Loucy (cell line): ENCODE measurements around the gene FFAR1.

Experiments used
- EZH2phosphoT487 ChIP-seq: fragments of 200-600 bp; IDR thresholded peaks from 2 replicates; pipeline ENCODE4 v1.6.1; 2018; ENCODE audit warnings: antibody characterized with exemption, mild to moderate bottlenecking, moderate library complexity, borderline replicate concordance
- TF ChIP-seq, protein P1 (sequence below): fragments of 200-600 bp; sonication (generic); conservative IDR thresholded peaks from 2 replicates; pipeline ENCODE4 v1.5.1; 2014; ENCODE audit warnings: mild to moderate bottlenecking, antibody characterized with exemption, low read length

DNA sequence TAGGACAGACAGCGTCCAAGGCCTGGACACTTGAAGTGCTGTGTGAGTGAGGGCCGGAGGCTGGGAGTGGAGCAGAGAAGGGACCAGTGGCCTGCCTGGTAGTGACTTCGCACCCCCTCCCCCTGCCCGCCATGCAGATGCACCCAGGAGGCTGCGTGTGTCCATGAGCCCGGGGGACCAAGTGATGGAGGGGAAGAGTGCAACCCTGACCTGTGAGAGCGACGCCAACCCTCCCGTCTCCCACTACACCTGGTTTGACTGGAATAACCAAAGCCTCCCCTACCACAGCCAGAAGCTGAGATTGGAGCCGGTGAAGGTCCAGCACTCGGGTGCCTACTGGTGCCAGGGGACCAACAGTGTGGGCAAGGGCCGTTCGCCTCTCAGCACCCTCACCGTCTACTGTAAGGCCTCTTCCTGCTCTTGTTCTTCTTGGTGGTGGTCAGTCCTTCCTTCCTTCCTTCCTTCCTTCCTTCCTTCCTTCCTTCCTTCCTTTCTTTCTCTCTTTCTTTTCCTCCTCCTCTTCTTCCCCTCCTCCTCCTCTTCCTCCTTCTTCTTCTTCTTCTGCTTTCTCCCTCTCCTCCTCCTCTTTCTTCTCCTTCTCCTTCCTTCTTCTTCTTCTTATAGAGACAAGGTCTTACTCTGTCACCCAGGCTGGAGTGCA lies 6.0 kb upstream of the FFAR1 start:
- TF ChIP-seq, protein P1, sequence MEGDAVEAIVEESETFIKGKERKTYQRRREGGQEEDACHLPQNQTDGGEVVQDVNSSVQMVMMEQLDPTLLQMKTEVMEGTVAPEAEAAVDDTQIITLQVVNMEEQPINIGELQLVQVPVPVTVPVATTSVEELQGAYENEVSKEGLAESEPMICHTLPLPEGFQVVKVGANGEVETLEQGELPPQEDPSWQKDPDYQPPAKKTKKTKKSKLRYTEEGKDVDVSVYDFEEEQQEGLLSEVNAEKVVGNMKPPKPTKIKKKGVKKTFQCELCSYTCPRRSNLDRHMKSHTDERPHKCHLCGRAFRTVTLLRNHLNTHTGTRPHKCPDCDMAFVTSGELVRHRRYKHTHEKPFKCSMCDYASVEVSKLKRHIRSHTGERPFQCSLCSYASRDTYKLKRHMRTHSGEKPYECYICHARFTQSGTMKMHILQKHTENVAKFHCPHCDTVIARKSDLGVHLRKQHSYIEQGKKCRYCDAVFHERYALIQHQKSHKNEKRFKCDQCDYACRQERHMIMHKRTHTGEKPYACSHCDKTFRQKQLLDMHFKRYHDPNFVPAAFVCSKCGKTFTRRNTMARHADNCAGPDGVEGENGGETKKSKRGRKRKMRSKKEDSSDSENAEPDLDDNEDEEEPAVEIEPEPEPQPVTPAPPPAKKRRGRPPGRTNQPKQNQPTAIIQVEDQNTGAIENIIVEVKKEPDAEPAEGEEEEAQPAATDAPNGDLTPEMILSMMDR: no peak
- TF ChIP-seq EZH2phosphoT487: no peak
